HG03196 (cell line): ENCODE measurements around the gene TRPC4AP.
"Not testable (repeated sequence)": the region's sequence is repeated elsewhere in the genome, so short reads cannot be mapped to it uniquely, and the experiment has no call there.

Experiments used
- ATAC-seq: cut with Tn5 transposase; IDR thresholded peaks from one replicate; pipeline ENCODE4 v1.9.1; 2021; ENCODE audit not compliant: unreplicated experiment

TRPC4AP gene

GRCh38 chr20:35060168-35060567 lies 32.4 kb downstream of the TRPC4AP start:
- ATAC-seq = no peak

- ATAC-seq = no peak
Observed at GRCh38 chr20:35059612-35060011, 33.0 kb downstream of the TRPC4AP start.

- no peak for ATAC-seq
Observed at GRCh38 chr20:35059110-35059509, 33.5 kb downstream of the TRPC4AP start.

GRCh38 chr20:35055445-35056276 lies 36.9 kb downstream of the TRPC4AP start:
- peak; percentile 55 for ATAC-seq

GRCh38 chr20:35054814-35055213 lies 37.8 kb downstream of the TRPC4AP start:
- ATAC-seq = no peak

- ATAC-seq = not testable (repeated sequence)
Observed at GRCh38 chr20:35052616-35053015, 40.0 kb downstream of the TRPC4AP start.

- ATAC-seq = no peak
Observed at GRCh38 chr20:35049776-35050352, 42.7 kb downstream of the TRPC4AP start.

GRCh38 chr20:35048739-35049138 lies 43.9 kb downstream of the TRPC4AP start:
- ATAC-seq = no peak

GRCh38 chr20:35042268-35042667 lies 50.3 kb downstream of the TRPC4AP start:
- ATAC-seq = no peak

GRCh38 chr20:35040646-35041045 lies 52.0 kb downstream of the TRPC4AP start:
- ATAC-seq = no peak

- no peak for ATAC-seq
Observed at GRCh38 chr20:35039846-35040489, 52.6 kb downstream of the TRPC4AP start.

GRCh38 chr20:35039146-35039545 lies 53.5 kb downstream of the TRPC4AP start:
- no peak for ATAC-seq

- ATAC-seq = no peak
Observed at GRCh38 chr20:35034145-35034544, 58.5 kb downstream of the TRPC4AP start.

- no peak for ATAC-seq
Observed at GRCh38 chr20:35030136-35030535, 62.5 kb downstream of the TRPC4AP start.

- no peak for ATAC-seq
Observed at GRCh38 chr20:35027301-35027700, 65.3 kb downstream of the TRPC4AP start.

GRCh38 chr20:35025116-35025515 lies 67.5 kb downstream of the TRPC4AP start:
- ATAC-seq = no peak

GRCh38 chr20:35023624-35024023 lies 69.0 kb downstream of the TRPC4AP start:
- no peak for ATAC-seq

- ATAC-seq = no peak
Observed at GRCh38 chr20:35021831-35022230, 70.8 kb downstream of the TRPC4AP start.

GRCh38 chr20:35021063-35021462 lies 71.5 kb downstream of the TRPC4AP start:
- no peak for ATAC-seq

GRCh38 chr20:35020108-35020928 lies 72.3 kb downstream of the TRPC4AP start:
- ATAC-seq = no peak
